ENCODE results near the gene RIT1. TPM values are rescaled to one million over a fixed set of nuclear protein-coding genes. Genes with fewer than 3 reads are reported as not detected.

The RIT1 gene
- total RNA-seq, 1 experiment from 2014 or later: 28.1 TPM

DNA sequence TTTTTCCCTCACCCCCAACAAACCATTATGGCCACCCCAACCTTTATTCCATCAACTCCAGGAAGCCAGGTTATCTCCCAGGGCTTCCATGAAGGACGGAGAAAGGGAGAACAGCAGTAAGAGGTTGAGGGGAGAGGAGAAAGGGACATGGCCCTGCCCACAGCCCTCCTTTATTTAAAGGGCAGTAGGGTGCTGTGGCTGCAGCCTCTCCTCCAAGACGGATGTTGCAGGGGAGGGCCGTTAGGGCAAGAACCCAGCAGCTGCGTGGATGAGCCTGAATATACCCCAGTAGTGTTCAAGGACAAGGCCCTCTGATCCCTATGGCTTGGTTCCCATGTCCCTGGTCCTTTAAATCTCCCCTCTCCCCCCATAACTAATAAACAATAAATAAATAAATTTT, 36.1 kb upstream of the RIT1 start:
- CTCF ChIA-PET: no interaction called here
- intact Hi-C loops (cut with micrococcal nuclease; ENCODE audit: unreplicated experiment): no loop called here

DNA sequence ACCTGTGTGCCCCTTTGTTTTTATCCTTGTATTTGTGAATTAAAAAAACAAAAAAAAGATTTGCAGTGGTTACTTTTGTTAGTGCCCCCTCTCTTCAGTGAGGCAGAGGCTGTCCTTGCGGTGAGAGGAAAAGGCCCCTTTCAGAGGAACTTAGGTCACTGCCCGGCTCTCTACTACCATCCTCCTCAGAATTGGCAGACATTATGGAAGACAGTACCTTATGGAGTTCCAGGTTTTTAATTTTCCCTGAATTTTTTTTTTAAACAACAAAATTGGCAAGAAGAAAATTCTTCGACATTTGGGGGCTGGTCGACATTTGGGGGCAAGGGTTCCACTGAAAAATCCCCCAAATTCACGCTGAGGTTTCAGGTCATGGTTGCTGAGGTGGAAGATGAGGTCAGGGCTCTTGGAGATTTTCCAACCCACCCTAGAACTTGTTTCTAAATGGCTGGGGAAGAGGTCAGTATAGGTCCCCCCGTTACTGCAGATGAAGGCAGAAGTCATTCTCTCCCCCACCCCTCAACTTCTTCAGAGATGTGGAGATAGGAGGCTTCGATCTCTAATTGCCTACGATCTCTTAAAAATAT, 35.6 kb upstream of the RIT1 start:
- BruUV-seq (replicated peaks): no TSS peak
- ATAC-seq: no peak
- intact Hi-C loops (cut with micrococcal nuclease; ENCODE audit: unreplicated experiment): no loop called here

More for the DNA sequence above, 36.1 kb upstream of the RIT1 start:
- Histone ChIP-seq H3K4me3 (ENCODE audit: low read depth in 2 of 2, low read length in 2 of 2) (no peak overlapping the region), H3K36me3 (ENCODE audit: control insufficient read depth, insufficient read depth, low read length) (peaks cover 16% of the 10 kb centered on the region), H3K4me1 (ENCODE audit: control insufficient read depth, insufficient read depth, low read length) (peaks cover 52% of the 10 kb centered on the region), H3K27me3 (ENCODE audit: control insufficient read depth, insufficient read depth, low read length) (no peaks in the 10 kb centered on the region), H3K9me3 (ENCODE audit: control insufficient read depth, insufficient read depth, low read depth, low read length) (no peaks in the 10 kb centered on the region), H3K27ac (ENCODE audit: low read length) (peak overlapping the region; percentile 99)
- in situ Hi-C loops (cut with HindIII; ENCODE audit: low pct_unique_long_range_greater_than_20kb, low sequenced_read_pairs): no loop called here
- DNase-seq (ENCODE audit: low read depth, low spot score): no peak
- TF ChIP-seq, protein P1, sequence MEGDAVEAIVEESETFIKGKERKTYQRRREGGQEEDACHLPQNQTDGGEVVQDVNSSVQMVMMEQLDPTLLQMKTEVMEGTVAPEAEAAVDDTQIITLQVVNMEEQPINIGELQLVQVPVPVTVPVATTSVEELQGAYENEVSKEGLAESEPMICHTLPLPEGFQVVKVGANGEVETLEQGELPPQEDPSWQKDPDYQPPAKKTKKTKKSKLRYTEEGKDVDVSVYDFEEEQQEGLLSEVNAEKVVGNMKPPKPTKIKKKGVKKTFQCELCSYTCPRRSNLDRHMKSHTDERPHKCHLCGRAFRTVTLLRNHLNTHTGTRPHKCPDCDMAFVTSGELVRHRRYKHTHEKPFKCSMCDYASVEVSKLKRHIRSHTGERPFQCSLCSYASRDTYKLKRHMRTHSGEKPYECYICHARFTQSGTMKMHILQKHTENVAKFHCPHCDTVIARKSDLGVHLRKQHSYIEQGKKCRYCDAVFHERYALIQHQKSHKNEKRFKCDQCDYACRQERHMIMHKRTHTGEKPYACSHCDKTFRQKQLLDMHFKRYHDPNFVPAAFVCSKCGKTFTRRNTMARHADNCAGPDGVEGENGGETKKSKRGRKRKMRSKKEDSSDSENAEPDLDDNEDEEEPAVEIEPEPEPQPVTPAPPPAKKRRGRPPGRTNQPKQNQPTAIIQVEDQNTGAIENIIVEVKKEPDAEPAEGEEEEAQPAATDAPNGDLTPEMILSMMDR (IDR thresholded peaks at IDR 0.05): no peak
- no peak for TF ChIP-seq POLR2AphosphoS5 (IDR thresholded peaks at IDR 0.05; ENCODE audit: low read depth, low read length)
- TF ChIP-seq, protein P2, sequence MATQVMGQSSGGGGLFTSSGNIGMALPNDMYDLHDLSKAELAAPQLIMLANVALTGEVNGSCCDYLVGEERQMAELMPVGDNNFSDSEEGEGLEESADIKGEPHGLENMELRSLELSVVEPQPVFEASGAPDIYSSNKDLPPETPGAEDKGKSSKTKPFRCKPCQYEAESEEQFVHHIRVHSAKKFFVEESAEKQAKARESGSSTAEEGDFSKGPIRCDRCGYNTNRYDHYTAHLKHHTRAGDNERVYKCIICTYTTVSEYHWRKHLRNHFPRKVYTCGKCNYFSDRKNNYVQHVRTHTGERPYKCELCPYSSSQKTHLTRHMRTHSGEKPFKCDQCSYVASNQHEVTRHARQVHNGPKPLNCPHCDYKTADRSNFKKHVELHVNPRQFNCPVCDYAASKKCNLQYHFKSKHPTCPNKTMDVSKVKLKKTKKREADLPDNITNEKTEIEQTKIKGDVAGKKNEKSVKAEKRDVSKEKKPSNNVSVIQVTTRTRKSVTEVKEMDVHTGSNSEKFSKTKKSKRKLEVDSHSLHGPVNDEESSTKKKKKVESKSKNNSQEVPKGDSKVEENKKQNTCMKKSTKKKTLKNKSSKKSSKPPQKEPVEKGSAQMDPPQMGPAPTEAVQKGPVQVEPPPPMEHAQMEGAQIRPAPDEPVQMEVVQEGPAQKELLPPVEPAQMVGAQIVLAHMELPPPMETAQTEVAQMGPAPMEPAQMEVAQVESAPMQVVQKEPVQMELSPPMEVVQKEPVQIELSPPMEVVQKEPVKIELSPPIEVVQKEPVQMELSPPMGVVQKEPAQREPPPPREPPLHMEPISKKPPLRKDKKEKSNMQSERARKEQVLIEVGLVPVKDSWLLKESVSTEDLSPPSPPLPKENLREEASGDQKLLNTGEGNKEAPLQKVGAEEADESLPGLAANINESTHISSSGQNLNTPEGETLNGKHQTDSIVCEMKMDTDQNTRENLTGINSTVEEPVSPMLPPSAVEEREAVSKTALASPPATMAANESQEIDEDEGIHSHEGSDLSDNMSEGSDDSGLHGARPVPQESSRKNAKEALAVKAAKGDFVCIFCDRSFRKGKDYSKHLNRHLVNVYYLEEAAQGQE (IDR thresholded peaks at IDR 0.05; ENCODE audit: insufficient read depth in 1 of 2, low read depth in 2 of 2, low read length in 1 of 2): no peak
- no peak for TF ChIP-seq SIN3A (IDR thresholded peaks at IDR 0.05; ENCODE audit: borderline replicate concordance, insufficient read depth, low read depth, low read length)
- no peak for TF ChIP-seq TCF7L2 (IDR thresholded peaks at IDR 0.05; ENCODE audit: low read depth, low read length)
- ATAC-seq: no peak
- POLR2A ChIA-PET: no interaction called here
- no TSS peak for BruUV-seq (replicated peaks)

More for the DNA sequence above, 35.6 kb upstream of the RIT1 start:
- in situ Hi-C loops (cut with HindIII; ENCODE audit: low pct_unique_long_range_greater_than_20kb, low sequenced_read_pairs): no loop called here
- Histone ChIP-seq H3K27ac (ENCODE audit: low read length) (peak overlapping the region; percentile 99), H3K36me3 (ENCODE audit: control insufficient read depth, insufficient read depth, low read length) (peaks cover 10% of the 10 kb centered on the region), H3K27me3 (ENCODE audit: control insufficient read depth, insufficient read depth, low read length) (no peaks in the 10 kb centered on the region), H3K4me1 (ENCODE audit: control insufficient read depth, insufficient read depth, low read length) (peaks cover 56% of the 10 kb centered on the region), H3K9me3 (ENCODE audit: control insufficient read depth, insufficient read depth, low read depth, low read length) (no peaks in the 10 kb centered on the region), H3K4me3 (ENCODE audit: low read depth in 2 of 2, low read length in 2 of 2) (no peak overlapping the region)
- ChIA-PET CTCF (no interaction called here), POLR2A (no interaction called here)
- TF ChIP-seq, protein P1 (IDR thresholded peaks at IDR 0.05): no peak
- no peak for TF ChIP-seq TCF7L2 (IDR thresholded peaks at IDR 0.05; ENCODE audit: low read depth, low read length)
- TF ChIP-seq POLR2AphosphoS5 (IDR thresholded peaks at IDR 0.05; ENCODE audit: low read depth, low read length): no peak
- no peak for TF ChIP-seq SIN3A (IDR thresholded peaks at IDR 0.05; ENCODE audit: borderline replicate concordance, insufficient read depth, low read depth, low read length)
- DNase-seq (ENCODE audit: low read depth, low spot score): no peak

Data from Panc1 (cell line).